ENCODE results near the gene BMERB1. TPM values are rescaled to one million over a fixed set of nuclear protein-coding genes. Genes with fewer than 3 reads are reported as not detected.

Gene BMERB1
- total and polyA plus RNA-seq, 2 experiments from 2014 or later: 7.3 to 10.3 TPM

- no peak overlapping the region for H3K4me2 ChIP-seq
- H3K27me3 ChIP-seq: peaks cover 18% of the 10 kb centered on the region
- TF ChIP-seq CTCF (IDR thresholded peaks at IDR 0.05; ENCODE audit: poor library complexity): no peak
- H3K36me3 ChIP-seq (replicated peaks; ENCODE audit: insufficient read depth, low read depth): no peaks in the 10 kb centered on the region
- WGBS (ENCODE audit: low lambda C conversion rate, missing lambda C conversion rate): 72% methylated on average over 14 of the region's 14 CpGs
- H3K9me2 ChIP-seq (replicated peaks; ENCODE audit: insufficient read depth): no peaks in the 10 kb centered on the region
- no peaks in the 10 kb centered on the region for H3K4me1 ChIP-seq (ENCODE audit: insufficient read depth)
- no peaks in the 10 kb centered on the region for H3K79me2 ChIP-seq
- no peaks in the 10 kb centered on the region for H3K9me3 ChIP-seq (ENCODE audit: low read depth)
- no peak overlapping the region for H2AFZ ChIP-seq
- no peak overlapping the region for H3K4me3 ChIP-seq
- H3K27ac ChIP-seq: no peak overlapping the region
- no peaks in the 10 kb centered on the region for H4K20me1 ChIP-seq (ENCODE audit: insufficient read depth, poor library complexity, severe bottlenecking)
- no peak for DNase-seq (ENCODE audit: low spot score)
These were observed 74.7 kb downstream of the BMERB1 start for GRCh38 chr16:15509051-15509592.

GRCh38 chr16:15509593-15510535 is 75.5 kb downstream of the BMERB1 start:
- Histone ChIP-seq H4K20me1 (ENCODE audit: insufficient read depth, poor library complexity, severe bottlenecking) (no peaks in the 10 kb centered on the region), H3K4me3 (no peak overlapping the region), H3K27me3 (peaks cover 18% of the 10 kb centered on the region), H3K27ac (no peak overlapping the region), H3K9me2 (replicated peaks; ENCODE audit: insufficient read depth) (no peaks in the 10 kb centered on the region), H3K36me3 (replicated peaks; ENCODE audit: insufficient read depth, low read depth) (no peaks in the 10 kb centered on the region), H3K79me2 (no peaks in the 10 kb centered on the region), H3K4me2 (no peak overlapping the region), H3K9me3 (ENCODE audit: low read depth) (no peaks in the 10 kb centered on the region), H3K4me1 (ENCODE audit: insufficient read depth) (no peaks in the 10 kb centered on the region), H2AFZ (no peak overlapping the region)
- TF ChIP-seq CTCF (IDR thresholded peaks at IDR 0.05; ENCODE audit: poor library complexity): no peak
- DNase-seq (ENCODE audit: low spot score): no peak
- 74% methylated on average over 19 of the region's 19 CpGs for WGBS (ENCODE audit: low lambda C conversion rate, missing lambda C conversion rate)

DNA sequence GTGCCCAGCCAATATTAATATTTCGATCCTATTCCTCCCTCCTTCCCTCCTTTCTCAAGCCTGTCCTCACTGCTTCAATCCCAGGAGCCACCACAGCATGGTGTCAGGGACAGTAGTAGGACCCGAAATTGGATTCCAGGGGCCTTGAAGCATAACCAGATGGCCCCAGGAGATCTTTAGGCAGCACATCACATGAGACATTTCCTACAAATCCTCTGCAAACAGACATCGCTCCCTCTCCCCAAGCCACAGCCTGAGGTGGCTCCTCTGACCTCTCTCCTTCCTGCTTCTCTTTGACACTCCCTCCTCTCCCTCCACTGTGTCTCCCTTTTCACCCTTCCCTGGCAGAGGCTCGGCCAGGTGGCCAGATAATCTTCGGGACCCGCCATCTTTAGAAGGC is 76.6 kb downstream of the BMERB1 start:
- Histone ChIP-seq H3K36me3 (replicated peaks; ENCODE audit: insufficient read depth, low read depth) (no peaks in the 10 kb centered on the region), H3K9me2 (replicated peaks; ENCODE audit: insufficient read depth) (no peaks in the 10 kb centered on the region), H3K4me2 (no peak overlapping the region), H3K27ac (no peak overlapping the region), H2AFZ (no peak overlapping the region), H3K9me3 (ENCODE audit: low read depth) (no peaks in the 10 kb centered on the region), H4K20me1 (ENCODE audit: insufficient read depth, poor library complexity, severe bottlenecking) (no peaks in the 10 kb centered on the region), H3K79me2 (no peaks in the 10 kb centered on the region), H3K4me3 (no peak overlapping the region), H3K4me1 (ENCODE audit: insufficient read depth) (no peaks in the 10 kb centered on the region), H3K27me3 (peaks cover 18% of the 10 kb centered on the region)
- DNase-seq (ENCODE audit: low spot score): no peak
- 70% methylated on average over 6 of the region's 6 CpGs for WGBS (ENCODE audit: low lambda C conversion rate, missing lambda C conversion rate)
- TF ChIP-seq EZH2 (IDR thresholded peaks at IDR 0.05; ENCODE audit: borderline replicate concordance) (no peak), CTCF (IDR thresholded peaks at IDR 0.05; ENCODE audit: poor library complexity) (no peak), EZH2phosphoT487 (IDR thresholded peaks at IDR 0.05; ENCODE audit: low read depth, severe bottlenecking, unreplicated experiment) (no peak)
